GM12801 (cell line): Measurements from ENCODE around the gene CTNNA2.

Experiments used
- TF ChIP-seq, protein P1 (sequence below): IDR thresholded peaks from one replicate; pipeline ENCODE4 v1.5.1; 2011; ENCODE audit warnings: control low read depth; ENCODE audit not compliant: insufficient read length; ENCODE audit errors: extremely low read depth

Gene CTNNA2

DNA sequence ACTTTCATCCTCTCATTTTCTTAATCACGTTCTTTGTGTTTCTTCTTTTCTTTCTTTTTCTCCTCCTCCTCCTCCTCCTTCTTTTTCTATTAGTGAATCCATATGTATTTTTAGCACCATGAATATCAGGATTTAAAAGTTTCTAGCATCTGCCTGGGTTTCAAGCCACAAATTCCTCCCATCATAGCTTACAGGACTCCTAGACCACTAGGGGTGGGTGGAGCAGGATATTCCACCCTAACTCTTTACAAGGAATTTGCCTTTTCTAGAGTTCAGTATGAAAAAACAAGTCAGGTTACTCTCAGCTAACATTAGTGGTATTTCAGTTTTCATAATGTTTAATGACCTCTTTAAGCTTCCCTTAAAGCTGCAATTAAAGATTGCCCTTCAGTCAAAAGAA, 810.8 kb downstream of the CTNNA2 start:
- TF ChIP-seq, protein P1, sequence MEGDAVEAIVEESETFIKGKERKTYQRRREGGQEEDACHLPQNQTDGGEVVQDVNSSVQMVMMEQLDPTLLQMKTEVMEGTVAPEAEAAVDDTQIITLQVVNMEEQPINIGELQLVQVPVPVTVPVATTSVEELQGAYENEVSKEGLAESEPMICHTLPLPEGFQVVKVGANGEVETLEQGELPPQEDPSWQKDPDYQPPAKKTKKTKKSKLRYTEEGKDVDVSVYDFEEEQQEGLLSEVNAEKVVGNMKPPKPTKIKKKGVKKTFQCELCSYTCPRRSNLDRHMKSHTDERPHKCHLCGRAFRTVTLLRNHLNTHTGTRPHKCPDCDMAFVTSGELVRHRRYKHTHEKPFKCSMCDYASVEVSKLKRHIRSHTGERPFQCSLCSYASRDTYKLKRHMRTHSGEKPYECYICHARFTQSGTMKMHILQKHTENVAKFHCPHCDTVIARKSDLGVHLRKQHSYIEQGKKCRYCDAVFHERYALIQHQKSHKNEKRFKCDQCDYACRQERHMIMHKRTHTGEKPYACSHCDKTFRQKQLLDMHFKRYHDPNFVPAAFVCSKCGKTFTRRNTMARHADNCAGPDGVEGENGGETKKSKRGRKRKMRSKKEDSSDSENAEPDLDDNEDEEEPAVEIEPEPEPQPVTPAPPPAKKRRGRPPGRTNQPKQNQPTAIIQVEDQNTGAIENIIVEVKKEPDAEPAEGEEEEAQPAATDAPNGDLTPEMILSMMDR, result no peak

DNA sequence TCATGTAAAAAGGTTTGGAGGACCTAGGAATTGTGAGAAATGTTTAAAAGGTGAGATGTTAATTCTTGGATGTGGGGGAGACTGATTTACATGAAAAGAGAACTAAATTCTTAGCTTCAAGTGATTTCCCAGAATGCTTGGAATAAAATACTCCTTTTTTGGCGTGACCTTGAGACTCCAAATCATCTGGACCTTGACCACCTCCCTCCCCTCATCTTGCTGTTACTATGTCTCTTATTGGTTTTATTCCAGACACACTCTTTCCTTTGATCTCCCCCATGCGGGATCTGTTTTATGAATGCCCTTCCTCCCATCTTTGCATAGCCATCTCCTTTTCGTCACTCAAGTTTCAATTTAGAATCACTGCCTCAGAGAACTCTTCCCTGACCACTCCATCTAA, 811.7 kb downstream of the CTNNA2 start:
- TF ChIP-seq, protein P1, result no peak

DNA sequence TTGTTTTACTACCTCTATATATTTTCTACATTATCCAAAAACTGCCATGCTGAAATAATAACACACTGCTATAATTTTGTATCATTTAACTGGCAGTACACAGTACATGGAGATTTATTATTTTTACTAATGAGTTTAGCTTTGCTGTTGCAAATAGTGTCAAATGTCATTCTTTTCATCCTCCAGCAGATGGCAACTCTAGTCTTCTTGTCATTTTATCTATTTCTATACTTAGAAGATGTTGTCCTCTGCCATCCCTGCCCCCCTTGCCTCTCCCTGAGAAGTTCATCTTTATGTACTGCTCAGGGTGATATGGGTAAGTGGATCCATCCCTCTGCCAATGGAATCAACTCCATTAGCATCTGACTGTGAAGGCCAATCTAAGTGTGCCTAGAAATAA, 813.4 kb downstream of the CTNNA2 start:
- TF ChIP-seq, protein P1, result no peak

DNA sequence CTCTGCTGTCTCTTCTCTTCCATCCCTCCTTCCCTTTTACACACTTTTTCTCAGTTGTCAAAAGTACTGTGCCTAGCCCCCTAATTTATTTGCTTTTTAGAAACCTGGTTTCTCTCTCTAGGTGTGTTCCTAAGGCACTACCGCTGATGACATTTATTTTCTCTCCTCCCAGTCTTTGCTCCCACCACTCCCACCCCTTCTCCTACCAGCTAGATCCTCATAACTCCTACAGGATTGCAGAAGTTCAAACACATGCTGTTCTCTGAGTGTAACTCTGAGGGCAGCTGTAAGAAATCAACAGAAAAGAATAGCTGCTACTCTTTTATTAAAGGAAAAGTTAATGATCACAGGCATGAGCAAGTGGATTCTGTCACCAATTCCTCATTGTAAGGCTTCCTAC, 814.0 kb downstream of the CTNNA2 start:
- TF ChIP-seq, protein P1, result no peak

DNA sequence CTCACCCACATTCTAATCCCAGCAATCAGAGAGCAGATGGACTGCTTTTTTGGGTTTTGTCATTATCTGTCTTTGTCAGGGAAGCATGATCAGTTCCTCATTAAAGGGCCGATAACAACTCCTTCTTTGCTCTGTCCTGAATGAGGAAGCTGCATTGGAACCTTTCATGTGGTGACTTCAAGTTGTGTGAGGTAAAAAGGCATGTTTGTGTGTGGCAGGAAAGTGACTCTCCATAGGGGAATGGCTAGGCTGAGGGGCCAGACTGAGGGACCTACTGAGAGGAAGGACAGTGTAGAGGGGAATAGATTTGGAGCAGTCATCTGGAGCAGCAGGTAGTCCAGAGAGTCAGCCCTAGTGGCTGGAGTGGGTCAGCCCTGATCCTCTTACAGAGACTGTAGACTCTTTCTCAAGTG, 815.3 kb downstream of the CTNNA2 start:
- TF ChIP-seq, protein P1, result no peak

DNA sequence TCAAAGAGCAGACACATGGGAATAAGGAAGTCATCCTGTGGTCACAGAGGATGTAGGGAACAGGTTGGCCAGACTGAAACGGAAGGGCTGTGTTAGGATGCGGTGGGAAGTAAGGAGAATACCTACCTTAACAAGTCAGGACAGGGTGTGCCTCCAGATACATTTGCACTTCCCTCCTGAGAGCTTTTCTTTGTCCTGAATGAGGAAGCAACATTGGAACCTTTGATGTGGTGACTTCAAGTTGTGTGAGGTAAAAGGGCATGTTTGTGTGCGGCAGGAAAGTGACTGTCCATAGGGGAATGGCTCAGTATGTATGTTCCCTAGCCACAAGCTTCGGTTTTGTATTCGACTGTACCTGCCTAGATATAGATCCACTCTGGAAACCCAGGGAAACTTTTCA, 816.6 kb downstream of the CTNNA2 start:
- TF ChIP-seq, protein P1, result no peak

DNA sequence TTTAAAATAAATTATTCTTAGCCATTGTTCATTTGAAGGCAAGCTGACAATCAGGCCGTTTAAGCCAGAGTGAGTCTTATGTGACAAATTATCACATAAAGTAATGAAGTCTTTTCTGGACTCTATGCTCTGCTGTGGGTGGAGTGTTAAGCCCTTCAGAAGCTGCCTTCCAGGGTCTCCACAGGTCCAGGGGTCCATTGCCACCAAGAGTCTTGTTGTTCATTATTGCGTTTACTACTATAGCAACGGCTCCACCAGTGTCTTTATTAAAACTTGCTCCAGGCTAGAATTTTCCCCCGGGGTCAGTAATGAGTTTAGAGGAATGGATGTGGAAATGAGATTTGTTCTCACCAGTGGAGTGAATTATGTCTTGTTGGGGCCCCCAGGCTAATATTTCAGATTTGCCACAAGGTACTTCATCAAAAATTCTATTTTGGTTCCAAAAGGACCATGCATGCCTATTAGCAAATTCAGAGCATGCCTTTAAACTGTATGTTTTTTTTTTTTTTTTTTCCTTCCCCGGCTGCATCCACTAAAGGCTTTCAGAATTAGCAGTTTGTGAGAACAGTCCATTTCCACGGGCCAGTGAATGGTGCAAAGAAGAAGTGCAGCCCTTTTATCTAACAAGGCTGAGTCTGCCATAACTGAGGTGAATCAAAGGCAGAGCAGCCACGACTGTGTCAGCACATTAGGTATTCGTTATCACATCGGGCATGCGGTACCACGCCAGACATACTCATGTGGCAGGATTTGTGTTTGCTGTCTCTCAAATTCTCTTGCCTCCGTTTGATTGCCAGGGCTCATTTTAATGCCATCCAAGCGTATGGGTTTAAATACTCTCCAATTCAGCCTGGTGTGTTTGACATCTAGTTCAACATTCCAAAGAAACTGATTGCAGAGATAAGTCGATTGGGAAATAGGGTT, 817.9 kb downstream of the CTNNA2 start:
- TF ChIP-seq, protein P1, result no peak
